B cell (primary cell): Measurements from ENCODE around the gene RING1.

ENCODE experiments used
- CTCF ChIP-seq: fragments of 200-600 bp; IDR thresholded peaks from one replicate; pipeline ENCODE4 v1.8.0; 2022; ENCODE audit warnings: antibody characterized with exemption, mild to moderate bottlenecking
- EZH2 ChIP-seq: IDR thresholded peaks from 2 replicates; pipeline ENCODE4 v1.6.1; 2012; ENCODE audit warnings: borderline replicate concordance, low read depth, mild to moderate bottlenecking, moderate library complexity, low read length; ENCODE audit not compliant: insufficient read depth, poor library complexity, severe bottlenecking

- no peak for TF ChIP-seq CTCF
- TF ChIP-seq EZH2: no peak
These were observed 41.5 kb upstream of the RING1 start for GRCh38 chr6:33166811-33167210.
